ENCODE measurements around the gene SETD2.

SETD2 gene

DNA sequence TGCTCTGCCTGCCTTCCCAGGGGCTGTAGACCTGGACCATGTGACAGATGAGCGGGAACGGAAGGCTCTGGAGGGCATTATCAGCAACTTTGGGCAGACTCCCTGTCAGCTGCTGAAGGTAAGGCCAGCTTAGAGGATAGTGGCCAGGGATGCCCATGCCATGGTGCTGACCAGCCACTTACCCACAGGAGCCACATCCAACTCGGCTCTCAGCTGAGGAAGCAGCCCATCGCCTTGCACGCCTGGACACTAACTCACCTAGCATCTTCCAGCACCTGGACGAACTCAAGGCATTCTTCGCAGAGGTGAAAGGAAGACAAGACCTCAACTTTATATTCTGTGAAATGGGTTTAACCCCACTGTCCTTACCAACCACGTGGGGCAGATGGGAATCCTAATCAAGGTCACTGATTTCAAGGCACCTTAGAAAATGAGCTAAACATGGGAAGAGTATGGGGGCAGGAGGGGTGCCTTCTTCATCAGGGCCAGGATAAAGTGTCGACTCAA lies 157.7 kb downstream of the SETD2 start:
- H3K27ac ChIP-seq = peak overlapping the region; percentile 57
- TF ChIP-seq, protein P1, sequence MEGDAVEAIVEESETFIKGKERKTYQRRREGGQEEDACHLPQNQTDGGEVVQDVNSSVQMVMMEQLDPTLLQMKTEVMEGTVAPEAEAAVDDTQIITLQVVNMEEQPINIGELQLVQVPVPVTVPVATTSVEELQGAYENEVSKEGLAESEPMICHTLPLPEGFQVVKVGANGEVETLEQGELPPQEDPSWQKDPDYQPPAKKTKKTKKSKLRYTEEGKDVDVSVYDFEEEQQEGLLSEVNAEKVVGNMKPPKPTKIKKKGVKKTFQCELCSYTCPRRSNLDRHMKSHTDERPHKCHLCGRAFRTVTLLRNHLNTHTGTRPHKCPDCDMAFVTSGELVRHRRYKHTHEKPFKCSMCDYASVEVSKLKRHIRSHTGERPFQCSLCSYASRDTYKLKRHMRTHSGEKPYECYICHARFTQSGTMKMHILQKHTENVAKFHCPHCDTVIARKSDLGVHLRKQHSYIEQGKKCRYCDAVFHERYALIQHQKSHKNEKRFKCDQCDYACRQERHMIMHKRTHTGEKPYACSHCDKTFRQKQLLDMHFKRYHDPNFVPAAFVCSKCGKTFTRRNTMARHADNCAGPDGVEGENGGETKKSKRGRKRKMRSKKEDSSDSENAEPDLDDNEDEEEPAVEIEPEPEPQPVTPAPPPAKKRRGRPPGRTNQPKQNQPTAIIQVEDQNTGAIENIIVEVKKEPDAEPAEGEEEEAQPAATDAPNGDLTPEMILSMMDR (conservative IDR thresholded peaks at IDR 0.05) = no peak

DNA sequence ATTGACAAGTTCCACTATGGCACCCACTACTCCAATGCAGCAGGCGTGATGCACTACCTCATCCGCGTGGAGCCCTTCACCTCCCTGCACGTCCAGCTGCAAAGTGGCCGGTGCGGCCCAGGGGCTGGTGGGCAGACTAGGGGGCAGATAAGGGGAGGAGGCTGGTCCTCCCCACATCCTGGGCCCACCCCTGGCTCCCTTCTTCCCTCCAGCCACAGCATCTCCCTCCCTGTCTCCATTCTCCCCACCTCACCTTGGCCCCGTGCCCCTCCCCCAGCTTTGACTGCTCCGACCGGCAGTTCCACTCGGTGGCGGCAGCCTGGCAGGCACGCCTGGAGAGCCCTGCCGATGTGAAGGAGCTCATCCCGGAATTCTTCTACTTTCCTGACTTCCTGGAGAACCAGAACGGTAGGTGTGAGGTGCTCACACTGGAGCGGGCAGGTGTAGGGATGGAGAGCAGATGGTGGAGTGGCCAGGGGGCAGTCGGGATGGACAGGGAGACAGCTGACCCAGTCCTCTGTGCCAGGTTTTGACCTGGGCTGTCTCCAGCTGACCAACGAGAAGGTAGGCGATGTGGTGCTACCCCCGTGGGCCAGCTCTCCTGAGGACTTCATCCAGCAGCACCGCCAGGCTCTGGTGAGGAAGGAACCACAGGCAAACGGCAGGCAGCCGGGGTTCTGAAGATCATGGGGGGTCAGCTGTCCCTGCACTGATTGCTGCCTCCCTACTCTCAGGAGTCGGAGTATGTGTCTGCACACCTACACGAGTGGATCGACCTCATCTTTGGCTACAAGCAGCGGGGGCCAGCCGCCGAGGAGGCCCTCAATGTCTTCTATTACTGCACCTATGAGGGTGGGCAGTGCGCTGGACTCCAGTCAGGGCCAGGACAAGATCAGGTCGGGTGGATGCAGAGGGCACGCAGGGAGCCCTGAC lies 158.4 kb downstream of the SETD2 start:
- TF ChIP-seq, protein P1 (conservative IDR thresholded peaks at IDR 0.05) = no peak
- peak overlapping the region; percentile 57 for H3K27ac ChIP-seq

DNA sequence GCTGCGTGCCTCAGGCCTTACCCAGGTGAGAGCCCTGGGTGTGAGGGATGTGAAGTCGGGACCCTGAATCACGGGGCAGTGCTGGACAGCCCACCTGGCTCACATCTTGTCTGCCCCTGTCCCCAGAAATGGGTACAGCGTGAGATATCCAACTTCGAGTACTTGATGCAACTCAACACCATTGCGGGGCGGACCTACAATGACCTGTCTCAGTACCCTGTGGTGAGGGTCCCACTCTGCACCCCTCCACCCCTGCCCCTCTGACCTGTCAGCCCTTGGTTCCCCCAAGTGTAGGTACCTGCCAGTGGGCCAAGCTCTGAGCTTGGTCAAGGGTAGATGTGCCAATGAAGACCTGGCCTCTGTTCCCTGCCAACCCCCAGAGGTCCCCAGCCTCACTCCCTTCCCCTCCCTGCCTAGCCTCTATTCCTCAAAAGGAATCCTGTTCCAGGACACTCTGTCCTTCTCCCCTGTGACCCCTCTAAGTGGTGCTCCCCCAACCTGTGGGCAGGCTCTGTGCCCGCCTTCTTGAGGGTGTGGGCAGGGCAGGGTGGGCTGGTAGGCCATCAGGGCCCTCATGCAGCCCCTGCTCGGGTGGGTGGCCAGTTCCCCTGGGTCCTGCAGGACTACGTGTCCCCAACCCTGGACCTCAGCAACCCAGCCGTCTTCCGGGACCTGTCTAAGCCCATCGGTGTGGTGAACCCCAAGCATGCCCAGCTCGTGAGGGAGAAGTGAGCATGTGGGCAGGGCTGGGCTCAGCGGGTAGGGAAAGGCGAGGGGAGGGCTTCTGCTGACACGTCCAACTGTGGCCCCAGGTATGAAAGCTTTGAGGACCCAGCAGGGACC lies 159.3 kb downstream of the SETD2 start:
- peak overlapping the region; percentile 57 for H3K27ac ChIP-seq
- TF ChIP-seq, protein P1 (conservative IDR thresholded peaks at IDR 0.05) = no peak

DNA sequence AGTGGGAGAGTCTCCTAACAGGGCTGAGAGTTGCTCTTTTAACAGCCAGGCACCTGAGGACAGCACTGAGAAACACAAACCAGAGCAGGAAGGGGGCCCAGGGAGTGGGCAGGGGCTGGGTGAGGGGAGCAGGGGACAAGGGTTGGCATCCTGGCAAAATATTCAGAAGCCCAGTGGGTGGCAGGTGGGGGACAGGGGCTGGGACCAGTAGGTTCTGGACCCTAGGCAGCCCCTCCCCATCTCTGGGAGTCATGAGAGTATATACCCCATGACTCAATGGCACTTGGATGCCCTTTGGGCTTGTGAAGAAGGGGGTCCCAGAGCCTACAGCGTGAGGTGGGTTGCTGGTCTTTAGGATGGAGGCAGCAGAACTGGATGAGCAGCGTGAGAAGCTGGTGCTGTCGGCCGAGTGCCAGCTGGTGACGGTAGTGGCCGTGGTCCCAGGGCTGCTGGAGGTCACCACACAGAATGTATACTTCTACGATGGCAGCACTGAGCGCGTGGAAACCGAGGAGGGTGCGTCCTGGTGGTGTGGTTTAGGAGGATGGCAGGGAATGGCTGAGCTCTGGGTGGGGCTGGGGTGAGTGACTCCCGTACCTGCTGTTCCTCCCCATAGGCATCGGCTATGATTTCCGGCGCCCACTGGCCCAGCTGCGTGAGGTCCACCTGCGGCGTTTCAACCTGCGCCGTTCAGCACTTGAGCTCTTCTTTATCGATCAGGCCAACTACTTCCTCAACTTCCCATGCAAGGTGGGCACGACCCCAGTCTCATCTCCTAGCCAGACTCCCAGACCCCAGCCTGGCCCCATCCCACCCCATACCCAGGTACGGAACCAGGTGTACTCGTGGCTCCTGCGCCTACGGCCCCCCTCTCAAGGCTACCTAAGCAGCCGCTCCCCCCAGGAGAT lies 160.2 kb downstream of the SETD2 start:
- TF ChIP-seq, protein P1 (conservative IDR thresholded peaks at IDR 0.05) = no peak
- H3K27ac ChIP-seq = no peak overlapping the region

DNA sequence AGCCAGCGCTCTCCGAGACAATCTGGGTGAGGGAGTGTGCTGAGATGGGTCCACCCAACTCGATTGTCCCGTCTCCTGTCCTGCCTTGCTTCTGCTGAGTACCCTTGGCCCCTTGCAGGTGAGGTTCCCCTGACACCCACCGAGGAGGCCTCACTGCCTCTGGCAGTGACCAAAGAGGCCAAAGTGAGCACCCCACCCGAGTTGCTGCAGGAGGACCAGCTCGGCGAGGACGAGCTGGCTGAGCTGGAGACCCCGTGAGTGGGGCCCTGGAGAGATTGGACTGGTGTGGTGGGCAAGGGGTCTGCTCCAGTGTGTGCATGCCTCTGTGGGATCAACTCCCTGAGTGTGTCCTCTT lies 160.9 kb downstream of the SETD2 start:
- no peak overlapping the region for H3K27ac ChIP-seq
- TF ChIP-seq, protein P1 (conservative IDR thresholded peaks at IDR 0.05) = no peak

DNA sequence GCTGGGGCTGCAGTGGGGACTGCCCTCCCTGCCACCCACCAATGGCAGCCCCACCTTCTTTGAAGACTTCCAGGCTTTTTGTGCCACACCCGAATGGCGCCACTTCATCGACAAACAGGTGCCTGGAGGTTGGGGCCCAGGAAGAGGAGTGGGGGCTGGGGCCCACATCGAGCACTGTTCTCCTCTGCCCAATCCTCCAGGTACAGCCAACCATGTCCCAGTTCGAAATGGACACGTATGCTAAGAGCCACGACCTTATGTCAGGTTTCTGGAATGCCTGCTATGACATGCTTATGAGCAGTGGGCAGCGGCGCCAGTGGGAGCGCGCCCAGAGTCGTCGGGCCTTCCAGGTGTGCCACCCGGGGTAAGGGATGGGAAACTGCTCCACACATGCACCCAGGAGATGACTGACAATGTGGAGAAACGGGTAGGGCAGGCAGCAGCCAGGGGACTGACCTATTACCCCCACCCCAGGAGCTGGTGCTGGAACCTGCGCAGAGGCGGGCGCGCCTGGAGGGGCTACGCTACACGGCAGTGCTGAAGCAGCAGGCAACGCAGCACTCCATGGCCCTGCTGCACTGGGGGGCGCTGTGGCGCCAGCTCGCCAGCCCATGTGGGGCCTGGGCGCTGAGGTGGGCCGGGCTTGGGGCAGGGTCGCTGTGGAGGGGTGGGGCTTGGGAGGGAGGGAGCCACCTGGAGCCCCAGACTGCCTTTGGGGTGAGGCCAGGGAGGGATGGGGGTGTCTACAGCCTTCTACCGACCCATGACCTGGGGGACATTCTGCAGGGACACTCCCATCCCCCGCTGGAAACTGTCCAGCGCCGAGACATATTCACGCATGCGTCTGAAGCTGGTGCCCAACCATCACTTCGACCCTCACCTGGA lies 161.5 kb downstream of the SETD2 start:
- TF ChIP-seq, protein P1 (conservative IDR thresholded peaks at IDR 0.05) = no peak

More for the DNA sequence above, 161.5 kb downstream of the SETD2 start:
- no peak overlapping the region for H3K27ac ChIP-seq
